Lung microvascular endothelial cell (primary cell): ENCODE data around the gene KLF17. TPM values are rescaled to one million over a fixed set of nuclear protein-coding genes. Genes with fewer than 3 reads are reported as not detected.

Source experiments
- DNase-seq, 2 donors: peaks; one replicate each; pipeline versions ENCODE4 v3.0.0 to v3.0.0-alpha.2; 2010; ENCODE audit warnings: low read depth in 2 of 2
- total RNA-seq: library from RNA; depleted of rRNA; stranded (reverse); fragments of >200 nt; gene quantifications from 2 replicates; pipeline ENCODE4 v1.2.1, GENCODE V29; 2014

Gene KLF17
- total RNA-seq = not detected in 2 replicates

- DNase-seq = no peak
These were observed at the start of gene KLF17 for GRCh38 chr1:44118682-44119081. Gene KLF17, plus strand, starts transcription at chr1:44118821. Its CDS starts 87 bp downstream, at chr1:44118908.

- no peak for DNase-seq
These were observed 47.2 kb upstream of the KLF17 start for GRCh38 chr1:44071461-44071860.

- peak in 1 of 2 donors; percentile 42 for DNase-seq
These were observed 46.4 kb upstream of the KLF17 start for GRCh38 chr1:44072204-44072603.

- DNase-seq = no peak
These were observed 45.8 kb upstream of the KLF17 start for GRCh38 chr1:44072821-44073220.

GRCh38 chr1:44073528-44073927 lies 45.1 kb upstream of the KLF17 start:
- no peak for DNase-seq

- no peak for DNase-seq
These were observed 44.2 kb upstream of the KLF17 start for GRCh38 chr1:44074415-44074814.

GRCh38 chr1:44076066-44076465 lies 42.6 kb upstream of the KLF17 start:
- peak in 1 of 2 donors; percentile 4 for DNase-seq

- no peak for DNase-seq
These were observed 41.2 kb upstream of the KLF17 start for GRCh38 chr1:44077421-44077820.

- no peak for DNase-seq
These were observed 40.5 kb upstream of the KLF17 start for GRCh38 chr1:44078104-44078503.

GRCh38 chr1:44079566-44079965 lies 39.1 kb upstream of the KLF17 start:
- peak in 1 of 2 donors; percentile 85 for DNase-seq

- DNase-seq = peak in 1 of 2 donors; percentile 62
These were observed 33.5 kb upstream of the KLF17 start for GRCh38 chr1:44084998-44085675.

GRCh38 chr1:44086692-44087474 lies 31.7 kb upstream of the KLF17 start:
- no peak for DNase-seq

- peak; percentile 22 to 88 for DNase-seq
These were observed 29.1 kb upstream of the KLF17 start for GRCh38 chr1:44089371-44090048.

- no peak for DNase-seq
These were observed 28.0 kb upstream of the KLF17 start for GRCh38 chr1:44090429-44091252.

- no peak for DNase-seq
These were observed 24.6 kb upstream of the KLF17 start for GRCh38 chr1:44094047-44094446.

GRCh38 chr1:44100183-44100868 lies 18.3 kb upstream of the KLF17 start:
- DNase-seq = no peak

- no peak for DNase-seq
These were observed 17.3 kb upstream of the KLF17 start for GRCh38 chr1:44101328-44101727.

GRCh38 chr1:44103270-44104131 lies 15.1 kb upstream of the KLF17 start:
- peak in 1 of 2 donors; percentile 28 for DNase-seq

- no peak for DNase-seq
These were observed 12.8 kb upstream of the KLF17 start for GRCh38 chr1:44105810-44106209.

- no peak for DNase-seq
These were observed 10.4 kb upstream of the KLF17 start for GRCh38 chr1:44108241-44108640.
